Activated CD4-positive, alpha-beta T cell treated with anti-CD3 and anti-CD28 coated beads, Interleukin-2, Interleukin-4, amounts not matched to agents 100 ng/mL and 50 ng/mL, durations not matched to agents 16 hours and 8 hours (primary cell): ENCODE results near the gene STAT4.
A peak's percentile ranks its signal among the peaks of the same experiment; 100 is the strongest.

ENCODE experiments used
- DNase-seq: peaks from one replicate; pipeline ENCODE4 v3.0.0-alpha.2; 2020; ENCODE audit warnings: low spot score

The STAT4 gene

DNA sequence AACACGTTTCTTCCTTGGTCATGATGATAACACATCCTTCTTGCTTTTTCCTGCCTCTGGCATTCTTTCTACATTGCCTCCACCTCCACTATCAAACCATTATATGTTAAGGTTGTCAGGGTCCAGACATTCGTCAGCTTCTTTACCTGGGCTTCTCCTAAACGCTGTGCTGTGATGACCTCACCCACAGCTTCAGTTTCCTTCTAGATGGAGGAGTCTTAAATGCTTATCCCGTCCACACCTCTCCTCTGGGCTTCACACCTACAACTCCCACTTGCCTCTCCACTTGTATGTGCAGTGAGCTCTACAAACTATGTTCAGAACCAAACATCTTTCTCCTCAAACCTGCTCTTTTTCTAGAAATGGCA, 136.2 kb downstream of the STAT4 start:
- no peak for DNase-seq

DNA sequence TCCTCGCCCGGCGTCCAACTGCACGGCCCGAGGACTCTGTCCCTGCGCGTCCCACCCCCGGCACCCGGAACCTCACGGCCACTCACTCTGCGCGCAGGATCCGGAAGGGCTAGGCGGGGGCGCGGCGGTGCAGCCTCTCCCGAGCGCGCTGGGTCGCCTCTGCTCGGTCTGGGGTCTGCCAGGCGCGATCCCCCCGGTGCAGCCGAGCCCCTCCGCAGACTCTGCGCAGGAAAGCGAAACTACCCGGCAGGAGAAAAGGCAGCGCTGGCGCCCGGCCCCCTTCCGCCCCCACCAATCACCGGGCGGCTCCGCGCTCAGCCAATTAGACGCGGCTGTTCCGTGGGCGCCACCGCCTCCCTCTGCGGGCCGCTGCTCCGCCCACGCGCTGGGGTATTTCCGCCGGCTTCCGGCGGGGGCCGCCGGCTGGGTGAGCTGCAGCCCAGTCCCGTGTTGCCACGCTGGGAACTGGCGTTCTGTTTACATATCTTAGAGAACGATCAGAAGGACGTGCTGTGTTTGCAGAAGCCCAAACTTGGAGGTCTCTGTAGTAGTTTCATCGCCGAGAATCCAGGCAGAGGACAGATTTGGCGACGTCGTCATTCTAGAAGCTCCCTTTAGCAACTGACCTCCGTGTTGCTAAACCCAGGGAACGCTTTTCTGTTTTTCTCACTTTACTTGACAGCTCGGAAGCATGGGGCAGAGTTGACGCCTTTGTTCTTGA, 136.7 kb downstream of the STAT4 start, which contains the start of gene STAT1:
Gene STAT1 (minus strand): TSS at position 240 of the 721 bp plus-strand sequence. CDS start 4,168 bp downstream, outside the sequence.
- peak; percentile 97 for DNase-seq

DNA sequence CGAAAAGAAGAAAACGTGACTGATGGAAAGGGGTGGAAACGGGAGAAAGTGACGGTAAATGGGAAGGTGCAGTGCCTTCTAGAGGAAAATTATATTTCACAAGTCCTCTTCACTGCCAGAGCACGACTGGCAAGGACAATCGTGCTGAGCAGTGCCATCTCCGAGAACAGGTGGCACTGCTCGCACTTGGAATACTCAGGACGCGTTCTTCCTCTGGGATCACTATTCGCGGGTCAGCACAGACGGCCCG, 137.2 kb downstream of the STAT4 start:
- DNase-seq = no peak

DNA sequence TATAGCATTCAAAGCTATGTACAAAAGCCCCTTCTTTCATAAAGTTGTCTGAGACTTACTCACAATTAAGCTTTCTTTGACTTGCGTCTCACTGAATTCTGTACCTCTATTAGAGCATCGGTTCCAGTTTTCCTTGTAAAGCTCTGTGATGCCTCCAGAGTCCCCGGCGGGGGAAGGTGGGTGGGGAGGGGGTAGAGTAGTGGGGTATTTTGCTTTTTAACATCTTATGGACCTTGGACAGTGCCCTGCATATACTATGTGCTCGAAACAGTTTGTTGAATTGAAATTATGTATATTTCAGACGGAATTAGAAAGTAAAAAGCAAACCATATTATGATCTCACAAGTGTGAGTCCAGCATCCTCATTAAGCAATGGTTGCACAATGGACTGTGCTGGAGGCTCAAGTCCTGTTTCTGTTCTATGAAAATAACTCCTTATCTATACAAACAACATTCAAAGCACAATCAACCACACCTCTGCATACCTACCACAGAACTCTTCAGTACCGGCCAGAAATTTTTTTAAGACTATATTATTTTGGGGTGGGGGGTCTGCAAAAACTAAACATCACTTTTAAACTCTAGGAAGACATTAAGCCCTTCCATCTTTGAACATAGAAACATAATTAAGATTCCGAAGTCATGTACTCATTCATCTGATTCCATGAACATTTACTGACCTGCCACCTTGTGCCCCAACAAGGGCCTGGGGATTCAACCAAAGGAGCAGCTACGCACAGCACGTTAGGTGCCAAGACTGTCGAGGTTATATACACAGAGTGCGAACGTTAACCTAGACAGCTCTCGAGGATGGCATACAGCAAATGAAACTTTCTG, 137.7 kb downstream of the STAT4 start:
- DNase-seq = no peak

DNA sequence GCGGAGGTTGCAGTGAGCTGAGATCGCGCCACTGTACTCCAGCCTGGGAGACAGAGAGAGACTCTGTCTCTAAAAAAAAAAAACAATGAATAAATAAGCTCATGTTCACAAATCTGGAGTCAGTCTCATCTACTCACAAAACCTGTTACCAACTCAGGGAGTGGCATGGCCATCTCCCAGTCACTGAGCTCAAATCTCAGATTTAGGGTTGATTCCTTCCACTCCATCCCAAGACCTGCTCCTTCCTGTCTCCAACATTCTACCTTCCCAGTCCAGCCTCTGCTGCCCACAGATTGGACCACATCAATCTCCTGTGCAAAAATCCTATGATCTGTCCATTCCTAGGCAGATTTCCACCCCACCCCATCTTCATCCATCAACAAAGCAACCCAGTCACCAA, 138.4 kb downstream of the STAT4 start:
- DNase-seq = no peak

DNA sequence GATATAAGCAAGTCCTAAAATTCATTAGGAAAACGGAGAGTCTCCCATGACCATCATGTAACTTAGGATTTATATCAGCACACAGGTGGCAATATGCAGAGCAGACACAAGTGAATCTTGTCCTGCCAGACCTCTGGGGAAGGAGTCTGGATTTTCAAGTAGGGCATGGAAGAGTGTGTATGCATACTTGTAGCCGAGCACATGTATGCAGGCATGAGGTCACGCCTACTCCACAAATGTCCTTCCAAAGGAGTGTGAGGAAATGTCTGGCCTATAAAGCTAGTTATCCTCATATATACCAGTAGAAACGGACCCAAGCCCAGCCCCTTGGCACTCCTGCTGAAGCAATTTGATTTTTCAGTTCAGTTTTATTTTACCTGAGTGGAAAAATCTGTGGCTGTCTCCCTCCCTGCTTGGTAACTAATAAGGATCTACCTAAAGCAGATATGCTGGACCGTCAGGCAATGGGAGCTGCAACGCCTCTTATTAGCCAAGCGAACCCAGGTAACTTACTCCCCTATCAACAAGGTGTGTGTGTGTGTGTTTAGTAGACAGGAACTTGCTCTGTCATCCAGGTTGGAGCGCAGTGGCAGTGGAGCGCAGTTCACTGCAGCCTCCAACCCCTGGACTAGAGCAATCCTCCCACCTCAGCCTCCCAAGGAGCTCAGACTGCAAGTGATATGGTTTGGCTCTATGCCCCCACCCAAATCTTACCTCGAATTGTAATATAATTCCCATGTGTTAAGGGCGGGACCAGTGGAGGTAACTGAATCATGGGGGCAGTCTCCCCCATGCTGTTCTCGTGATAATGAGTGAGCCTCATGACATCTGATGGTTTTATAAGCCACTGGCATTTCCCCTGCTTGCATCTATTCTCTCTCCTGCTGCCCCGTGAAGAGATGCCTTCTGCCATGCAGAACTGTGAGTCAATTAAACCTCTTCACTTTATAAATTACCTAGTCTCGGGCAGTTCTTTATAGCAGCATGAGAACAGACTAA, 139.6 kb downstream of the STAT4 start:
- DNase-seq = no peak

DNA sequence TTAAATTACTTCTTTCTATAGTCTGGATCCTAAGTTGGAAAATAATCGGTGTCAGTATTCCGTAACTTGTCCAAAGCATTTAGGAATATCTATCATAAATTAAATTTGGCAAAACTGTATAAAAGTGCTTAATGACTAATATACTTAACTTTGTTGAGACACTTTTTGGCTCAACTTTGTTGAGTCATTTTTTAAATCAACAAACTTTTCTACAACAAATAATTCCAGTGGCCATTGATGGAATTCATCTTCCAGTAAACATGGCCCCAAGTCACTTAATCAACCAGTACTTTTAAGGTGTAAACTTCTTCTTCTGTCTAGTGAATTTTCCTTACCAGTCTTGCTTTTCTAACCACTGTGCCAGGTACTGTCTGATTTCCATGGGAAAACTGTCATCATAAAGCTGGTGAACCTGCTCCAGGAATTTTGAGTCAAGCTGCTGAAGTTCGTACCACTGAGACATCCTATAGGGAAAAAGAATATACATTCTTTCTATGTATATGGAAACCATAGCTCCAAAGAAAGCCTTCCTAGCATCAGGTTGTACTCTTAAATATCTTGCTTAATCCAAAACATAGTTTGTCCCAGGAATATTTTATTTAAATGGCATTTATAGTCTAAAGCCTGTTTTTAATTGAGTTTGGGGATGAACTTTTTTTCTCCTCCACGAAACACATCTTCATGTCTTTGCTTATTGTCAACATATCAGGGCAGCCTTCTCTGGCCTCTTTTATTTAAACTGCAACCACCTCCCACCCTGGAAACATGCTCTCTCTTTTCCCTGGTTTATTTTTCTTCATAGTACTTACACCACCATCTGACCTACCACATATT, 141.0 kb downstream of the STAT4 start:
- no peak for DNase-seq

DNA sequence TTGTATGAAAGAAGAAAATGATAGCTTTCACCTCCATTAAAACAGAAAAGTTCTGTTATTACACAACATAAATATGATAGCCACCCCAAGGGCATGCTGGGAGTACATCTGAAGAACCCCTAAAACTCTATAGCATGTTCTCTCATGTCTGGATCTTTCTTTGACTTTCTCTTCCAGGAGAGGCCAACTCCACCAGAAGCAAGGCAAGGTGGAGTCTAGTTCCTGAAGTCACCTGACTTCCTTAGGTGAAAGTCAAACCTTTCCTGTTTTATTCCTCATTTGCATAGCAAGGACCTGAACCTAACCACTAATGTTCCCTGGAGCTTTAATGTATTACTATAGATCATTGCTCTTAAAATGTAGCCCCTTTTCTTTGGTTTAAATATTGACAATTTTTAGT, 142.5 kb downstream of the STAT4 start:
- no peak for DNase-seq

DNA sequence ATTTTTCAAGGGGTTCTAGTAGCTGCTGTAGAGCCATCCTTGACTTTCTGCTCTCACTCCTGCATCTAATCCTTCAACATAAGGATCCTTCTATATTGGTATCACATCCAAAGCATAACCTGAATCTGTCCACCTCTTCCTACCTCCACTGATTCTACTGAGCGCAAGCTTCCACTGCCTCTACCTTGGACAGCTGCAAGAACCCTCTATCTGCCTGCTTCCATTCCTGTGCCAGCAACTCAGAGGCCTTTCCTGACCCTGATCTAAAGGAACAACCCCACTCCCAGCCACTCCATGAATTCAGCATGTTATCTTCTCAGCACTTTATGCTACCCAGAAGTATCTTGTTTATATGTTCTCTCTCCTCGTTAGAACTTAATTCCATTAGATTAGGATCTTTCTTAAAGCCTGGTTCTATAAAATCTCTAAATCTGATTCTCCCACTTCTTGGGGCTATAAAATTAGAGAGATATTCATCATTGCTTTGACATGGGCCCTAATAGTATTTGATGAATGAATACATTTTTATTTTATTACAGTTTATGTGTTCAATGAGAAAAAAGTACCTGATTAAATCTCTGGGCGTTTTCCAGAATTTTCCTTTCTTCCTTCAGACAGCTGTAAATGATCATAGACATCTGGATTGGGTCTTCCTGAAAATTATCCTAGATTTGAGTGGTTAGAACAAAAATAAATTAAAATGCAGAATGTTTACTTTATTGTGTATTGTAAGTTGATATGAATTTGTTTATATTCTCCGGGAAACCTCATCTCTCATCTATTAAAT, 143.6 kb downstream of the STAT4 start:
- DNase-seq = no peak

DNA sequence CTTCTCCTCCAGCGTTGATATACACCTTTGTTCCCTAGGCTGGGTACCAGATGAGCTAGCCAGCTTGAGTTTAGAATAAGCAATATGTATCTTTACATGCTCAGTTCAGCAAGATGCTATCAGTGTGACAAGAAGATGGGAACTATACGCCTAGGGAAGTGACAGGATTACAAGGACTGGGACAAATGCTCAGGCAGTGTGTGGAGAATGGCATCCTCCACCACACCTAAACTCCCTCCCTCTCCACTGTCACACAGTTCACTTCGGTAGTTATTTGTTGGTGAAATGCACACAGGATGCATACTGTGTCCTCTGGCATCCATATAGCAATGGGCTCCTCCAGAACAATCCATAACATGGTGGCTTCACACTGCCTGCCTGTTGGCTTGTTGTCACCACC, 144.5 kb downstream of the STAT4 start:
- DNase-seq = no peak

DNA sequence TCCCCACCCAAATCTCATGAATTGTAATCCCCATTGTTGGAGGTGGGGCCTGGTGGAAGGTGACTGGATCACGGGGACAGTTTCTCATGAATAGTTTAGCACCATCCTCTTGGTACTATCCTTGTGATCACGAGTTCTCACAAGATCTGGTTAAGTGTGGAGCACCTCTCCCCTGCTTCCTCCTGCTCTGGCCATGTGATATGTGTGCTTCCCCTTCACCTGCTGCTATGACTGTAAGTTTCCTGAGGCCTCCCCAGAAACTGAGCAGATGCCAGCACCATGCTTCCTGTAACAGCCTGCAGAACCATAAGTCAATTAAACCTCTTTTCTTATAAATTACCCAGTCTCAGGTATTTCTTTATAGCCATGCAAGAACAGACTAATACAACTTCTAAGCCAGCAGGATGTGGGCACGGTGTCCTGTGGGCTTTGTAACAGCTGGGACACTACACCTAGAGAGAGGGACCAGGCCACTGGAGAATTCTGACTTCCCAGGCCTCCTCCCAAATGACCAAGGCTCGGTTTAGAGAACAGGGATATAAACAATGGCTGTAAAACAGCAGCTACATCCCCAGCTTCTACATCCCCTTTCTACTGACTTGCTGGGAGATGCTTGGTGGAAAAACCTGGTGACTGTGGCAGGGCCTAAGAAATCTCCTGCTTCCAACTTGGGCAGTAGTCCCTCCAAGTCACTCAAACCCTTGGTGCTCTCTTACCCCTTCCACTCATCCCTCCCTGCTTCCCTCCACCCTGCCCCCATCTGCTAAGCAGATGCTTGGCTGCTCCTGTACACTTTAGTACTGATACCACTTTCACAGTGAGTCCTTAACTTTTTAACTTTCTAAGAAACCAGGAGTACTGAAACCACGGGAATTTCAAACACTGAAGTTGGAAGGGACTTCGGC, 147.1 kb downstream of the STAT4 start:
- no peak for DNase-seq

DNA sequence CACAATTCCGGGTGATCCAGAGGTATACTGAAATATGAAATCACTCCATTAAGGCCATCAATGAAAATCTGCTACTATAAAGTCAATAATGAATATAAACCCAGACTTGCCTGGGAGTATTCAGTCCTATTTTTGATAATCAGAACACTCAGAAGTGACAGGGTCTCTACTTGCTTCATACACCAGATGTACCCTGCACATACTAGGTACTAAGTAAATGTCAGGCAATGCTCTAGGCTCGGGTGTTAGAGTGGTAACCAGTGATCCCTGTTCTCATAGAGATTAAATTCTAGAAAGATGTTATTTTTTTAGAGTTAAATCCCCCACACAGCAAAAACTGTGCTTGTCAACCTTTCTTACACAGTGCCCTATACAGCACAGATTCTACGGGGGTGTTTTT, 149.2 kb downstream of the STAT4 start:
- no peak for DNase-seq

DNA sequence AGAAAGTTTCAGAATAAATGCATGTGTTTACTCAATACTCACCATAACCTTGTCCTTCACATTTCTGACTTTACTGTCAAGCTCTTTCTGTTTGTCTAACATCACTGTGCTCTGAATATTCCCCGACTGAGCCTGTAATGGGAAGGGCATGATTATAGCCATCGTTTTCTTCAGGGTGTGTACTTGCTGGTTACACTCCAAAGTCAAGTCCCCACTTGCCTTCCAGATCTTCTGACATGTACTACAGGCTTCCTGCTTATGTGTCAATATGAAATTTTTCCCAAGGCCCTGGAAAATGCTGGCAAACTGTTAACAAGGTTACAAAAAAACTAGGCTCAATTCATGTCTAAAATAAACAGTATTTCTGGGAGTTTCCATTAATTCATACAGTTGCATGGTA, 149.8 kb downstream of the STAT4 start:
- no peak for DNase-seq

DNA sequence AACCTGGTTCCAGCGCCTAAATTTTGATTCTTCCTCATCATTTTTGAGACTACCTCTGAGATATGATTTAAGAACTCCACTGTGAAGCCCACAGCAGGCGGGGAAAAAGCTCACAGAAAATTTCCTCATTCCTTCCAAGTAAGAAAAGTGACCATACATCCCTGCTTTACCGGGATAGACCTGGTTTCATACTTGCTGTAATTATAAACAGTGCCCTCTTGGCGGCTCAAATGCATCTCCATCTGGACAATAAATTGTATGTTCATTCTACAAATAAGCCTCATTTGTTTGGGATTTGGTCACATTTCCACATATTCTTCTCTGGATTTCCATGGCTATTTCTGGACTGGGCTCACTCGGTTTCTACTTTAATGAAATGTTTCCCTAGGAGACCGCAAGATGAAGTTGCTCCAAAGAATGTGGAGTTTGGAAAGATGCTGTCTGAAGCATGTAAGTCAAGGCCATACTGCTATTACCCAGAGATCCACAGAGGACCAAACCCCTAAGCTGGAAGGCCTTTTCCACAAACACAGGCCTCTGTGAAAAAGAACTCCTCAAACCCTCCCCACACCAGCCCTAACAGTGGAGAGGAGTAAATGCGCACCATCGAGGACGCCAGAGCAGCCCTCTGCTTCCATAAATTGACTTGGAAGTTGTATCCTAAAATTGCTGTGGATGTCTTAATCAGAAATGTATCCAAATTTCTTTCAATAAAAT, 150.7 kb downstream of the STAT4 start:
- no peak for DNase-seq

DNA sequence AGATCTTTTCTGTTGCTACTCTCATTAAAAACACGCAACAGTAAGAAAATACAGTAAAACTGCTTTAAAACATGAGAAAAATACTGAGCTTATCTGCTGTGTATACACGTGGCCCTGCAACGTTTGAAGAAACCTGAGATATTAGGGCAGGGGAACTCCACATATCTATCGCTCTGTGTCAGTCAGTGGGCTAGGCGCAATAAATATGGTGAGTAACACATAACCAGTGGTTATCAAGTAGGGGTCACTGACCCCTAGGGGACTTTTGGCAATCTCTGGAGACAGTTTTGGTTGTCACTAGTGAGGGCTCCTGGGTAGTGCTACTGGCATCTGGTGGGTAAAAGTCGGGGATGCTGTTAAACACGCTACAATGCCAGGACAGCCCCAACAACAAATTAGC, 151.7 kb downstream of the STAT4 start:
- DNase-seq = no peak

DNA sequence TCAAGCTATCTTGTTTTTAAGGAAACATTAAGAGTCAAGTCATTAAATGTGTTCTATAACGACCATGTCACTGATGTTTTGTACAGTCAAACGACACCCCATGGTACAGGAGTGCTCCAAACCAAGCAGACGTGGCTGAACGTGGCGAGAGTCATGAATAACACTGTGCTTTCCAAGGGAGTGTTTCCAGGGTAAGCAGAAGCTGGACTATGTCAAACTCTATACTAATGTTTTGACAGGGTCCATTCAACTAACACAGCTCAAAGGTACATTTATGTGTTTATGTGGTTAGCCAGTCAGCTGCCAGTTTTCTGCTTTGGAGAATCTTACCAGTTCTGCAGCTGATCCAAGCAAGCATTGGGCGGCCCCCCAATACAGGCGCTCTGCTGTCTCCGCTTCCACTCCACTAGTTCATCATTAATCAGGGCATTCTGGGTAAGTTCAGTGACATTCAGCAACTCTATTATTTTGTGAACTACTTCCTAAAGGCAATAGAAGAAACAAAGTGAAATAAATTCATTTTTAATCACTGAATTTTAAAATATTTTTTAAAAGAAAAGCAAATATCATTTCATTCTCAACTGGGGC, 153.2 kb downstream of the STAT4 start:
- DNase-seq = no peak

DNA sequence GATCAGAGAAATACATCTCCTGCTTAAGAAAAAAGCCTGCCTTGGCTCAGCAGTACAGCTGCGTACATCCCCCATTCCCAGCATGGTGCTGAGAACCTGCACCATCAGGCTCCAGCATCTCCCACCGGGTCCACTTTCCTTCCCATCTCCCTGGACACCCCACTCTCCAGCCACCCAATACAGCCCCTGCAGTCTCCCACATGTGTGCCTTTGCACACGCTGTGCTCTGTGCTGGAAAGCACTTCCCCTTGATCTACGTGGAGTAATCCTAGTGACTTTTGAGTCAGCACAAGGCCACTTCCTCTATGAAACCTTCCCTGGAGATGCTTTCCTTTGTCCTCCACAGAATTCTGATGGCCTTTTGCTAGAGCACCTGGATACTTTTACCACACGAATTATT, 153.8 kb downstream of the STAT4 start:
- no peak for DNase-seq

DNA sequence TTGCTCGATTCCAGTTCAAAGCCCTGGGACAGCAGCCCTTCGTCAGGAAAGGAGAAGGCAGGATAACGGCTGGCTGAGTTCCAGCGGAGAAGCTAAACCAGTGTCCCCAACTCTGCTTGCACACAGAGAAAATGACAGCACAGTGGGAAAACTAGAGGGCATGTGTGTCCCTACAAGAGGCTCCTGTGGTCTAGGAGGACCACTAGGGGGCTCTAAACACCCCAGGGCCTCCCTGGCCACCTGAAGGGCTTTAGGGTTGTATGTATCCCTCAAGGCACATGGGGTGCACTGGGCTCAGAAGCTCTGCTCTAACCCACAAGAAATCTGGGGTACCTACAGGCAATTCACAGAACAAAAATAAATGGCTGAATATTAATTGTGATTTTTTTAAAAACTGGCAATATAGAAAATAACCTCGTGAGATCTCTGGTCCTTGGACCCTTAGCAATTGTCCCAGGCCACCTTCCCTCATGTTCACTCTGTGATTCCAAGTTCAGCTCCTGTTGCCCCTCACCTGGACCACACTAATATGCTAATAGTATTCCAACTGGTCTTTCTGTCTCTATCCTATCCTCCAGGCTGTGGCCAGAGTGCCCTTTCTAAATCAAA, 154.4 kb downstream of the STAT4 start:
- no peak for DNase-seq
